ENCODE measurements around the gene BOD1.

The BOD1 gene

DNA sequence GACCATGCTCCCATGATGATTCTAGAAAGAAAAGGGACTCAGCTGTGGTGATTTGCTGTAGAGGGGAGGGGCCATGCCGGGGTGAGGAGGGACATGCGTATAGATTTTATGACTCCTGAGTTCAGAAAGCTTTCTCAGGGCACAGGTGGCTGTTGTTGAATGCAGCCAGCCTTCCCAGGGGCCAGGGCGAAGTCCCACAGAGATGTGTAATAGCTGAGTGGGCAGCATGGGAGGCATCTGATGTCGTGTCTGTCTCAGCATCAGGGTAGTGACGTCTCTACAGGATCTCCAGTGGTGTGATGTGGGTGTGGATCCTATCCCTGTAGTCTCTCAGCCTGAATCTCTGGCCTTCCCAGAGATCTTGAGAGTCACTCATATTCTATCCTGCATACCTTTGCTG, 7.8 kb upstream of the BOD1 start:
- Histone ChIP-seq H3K9ac (ENCODE audit: low read length) (no peak overlapping the region), H4K12ac (ENCODE audit: low read depth, low read length) (no peak overlapping the region), H2AK5ac (ENCODE audit: low read length) (no peak overlapping the region), H4K8ac (ENCODE audit: low read depth, low read length) (no peak overlapping the region), H3K79me2 (ENCODE audit: control insufficient read depth, insufficient read depth, low read length, poor library complexity) (no peaks in the 10 kb centered on the region), H3K27ac (ENCODE audit: low read depth, low read length) (no peak overlapping the region), H3K79me1 (ENCODE audit: low read length) (peaks cover 10% of the 10 kb centered on the region), H4K91ac (ENCODE audit: low read depth, low read length) (no peak overlapping the region), H2BK5ac (ENCODE audit: low read depth, low read length, poor library complexity) (no peak overlapping the region), H2BK120ac (ENCODE audit: insufficient read depth, low read length, poor library complexity) (no peak overlapping the region), H2AFZ (ENCODE audit: insufficient read depth, low read length, poor library complexity) (no peak overlapping the region), H3K4me3 (ENCODE audit: low read depth, low read length) (no peak overlapping the region), H3K23ac (ENCODE audit: low read length) (no peak overlapping the region), H3K4me2 (ENCODE audit: low read length) (no peak overlapping the region), H2BK12ac (ENCODE audit: low read length) (no peak overlapping the region), H3K9me3 (ENCODE audit: insufficient read depth, low read depth, low read length) (no peaks in the 10 kb centered on the region), H3K4ac (ENCODE audit: low read depth, low read length) (no peak overlapping the region), H3K27me3 (ENCODE audit: insufficient read depth, low read length) (no peaks in the 10 kb centered on the region), H3K14ac (ENCODE audit: low read length) (no peak overlapping the region), H3K36me3 (ENCODE audit: control insufficient read depth in 1 of 2, insufficient read depth in 2 of 2, low read length in 2 of 2) (no peaks in the 10 kb centered on the region), H3K18ac (ENCODE audit: low read length) (no peak overlapping the region), H3K4me1 (ENCODE audit: control insufficient read depth in 1 of 2, insufficient read depth in 2 of 2, low read length in 2 of 2) (peaks cover 22 to 23% of the 10 kb centered on the region in 2 experiments)
- WGBS (ENCODE audit: extremely low coverage, insufficient coverage, insufficient read length) = no CpG with 5 or more reads among the region's 5 CpGs
- DNase-seq = no peak

GRCh38 chr5:173623789-173624188, 7.3 kb upstream of the BOD1 start:
- Histone ChIP-seq H3K4me2 (ENCODE audit: low read length) (no peak overlapping the region), H3K23ac (ENCODE audit: low read length) (no peak overlapping the region), H3K36me3 (ENCODE audit: control insufficient read depth in 1 of 2, insufficient read depth in 2 of 2, low read length in 2 of 2) (no peaks in the 10 kb centered on the region), H3K9me3 (ENCODE audit: insufficient read depth, low read depth, low read length) (no peaks in the 10 kb centered on the region), H2BK120ac (ENCODE audit: insufficient read depth, low read length, poor library complexity) (no peak overlapping the region), H3K4ac (ENCODE audit: low read depth, low read length) (no peak overlapping the region), H3K4me3 (ENCODE audit: low read depth, low read length) (no peak overlapping the region), H2BK5ac (ENCODE audit: low read depth, low read length, poor library complexity) (no peak overlapping the region), H2BK12ac (ENCODE audit: low read length) (no peak overlapping the region), H4K8ac (ENCODE audit: low read depth, low read length) (no peak overlapping the region), H3K79me2 (ENCODE audit: control insufficient read depth, insufficient read depth, low read length, poor library complexity) (no peaks in the 10 kb centered on the region), H2AK5ac (ENCODE audit: low read length) (no peak overlapping the region), H4K12ac (ENCODE audit: low read depth, low read length) (no peak overlapping the region), H3K4me1 (ENCODE audit: control insufficient read depth in 1 of 2, insufficient read depth in 2 of 2, low read length in 2 of 2) (peaks cover 22 to 23% of the 10 kb centered on the region in 2 experiments), H3K18ac (ENCODE audit: low read length) (no peak overlapping the region), H3K27me3 (ENCODE audit: insufficient read depth, low read length) (no peaks in the 10 kb centered on the region), H3K79me1 (ENCODE audit: low read length) (peaks cover 10% of the 10 kb centered on the region), H2AFZ (ENCODE audit: insufficient read depth, low read length, poor library complexity) (no peak overlapping the region), H4K91ac (ENCODE audit: low read depth, low read length) (no peak overlapping the region), H3K14ac (ENCODE audit: low read length) (no peak overlapping the region), H3K9ac (ENCODE audit: low read length) (no peak overlapping the region), H3K27ac (ENCODE audit: low read depth, low read length) (no peak overlapping the region)
- no CpG with 5 or more reads among the region's 1 CpG for WGBS (ENCODE audit: extremely low coverage, insufficient coverage, insufficient read length)
- DNase-seq = no peak

DNA sequence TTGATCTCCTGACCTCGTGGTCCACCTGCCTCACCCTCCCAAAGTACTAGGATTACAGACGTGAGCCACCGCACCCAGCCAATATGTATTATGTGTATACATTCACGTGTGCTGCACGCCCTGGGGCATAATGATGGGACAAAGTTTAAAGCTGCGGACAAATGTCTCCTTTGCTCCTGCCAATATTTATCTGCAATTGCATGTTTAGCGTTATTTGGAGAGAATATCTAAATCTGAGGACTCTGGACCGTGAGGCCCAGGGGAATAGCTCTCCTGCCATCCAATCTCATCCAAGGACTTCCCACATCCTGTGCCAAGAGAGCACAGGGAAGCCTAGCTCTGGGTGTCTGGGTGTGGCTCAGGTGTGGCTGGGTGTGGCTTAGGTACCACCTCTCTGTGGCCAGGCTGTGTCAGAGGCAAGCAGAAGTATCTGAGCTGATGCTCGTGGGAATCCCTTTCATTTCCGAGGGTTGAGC, 6.9 kb upstream of the BOD1 start:
- H2AFZ ChIP-seq (ENCODE audit: insufficient read depth, low read length, poor library complexity) = no peak overlapping the region
- no peak overlapping the region for H4K91ac ChIP-seq (ENCODE audit: low read depth, low read length)
- peaks cover 19 to 20% of the 10 kb centered on the region in 2 experiments for H3K4me1 ChIP-seq (ENCODE audit: control insufficient read depth in 1 of 2, insufficient read depth in 2 of 2, low read length in 2 of 2)
- no peak overlapping the region for H4K8ac ChIP-seq (ENCODE audit: low read depth, low read length)
- H3K27ac ChIP-seq (ENCODE audit: low read depth, low read length) = no peak overlapping the region
- H2BK12ac ChIP-seq (ENCODE audit: low read length) = no peak overlapping the region
- H3K9me3 ChIP-seq (ENCODE audit: insufficient read depth, low read depth, low read length) = no peaks in the 10 kb centered on the region
- H3K36me3 ChIP-seq (ENCODE audit: control insufficient read depth in 1 of 2, insufficient read depth in 2 of 2, low read length in 2 of 2) = no peaks in the 10 kb centered on the region
- no peak overlapping the region for H3K18ac ChIP-seq (ENCODE audit: low read length)
- no peak overlapping the region for H2AK5ac ChIP-seq (ENCODE audit: low read length)
- no peak overlapping the region for H3K14ac ChIP-seq (ENCODE audit: low read length)
- no peak overlapping the region for H3K4me3 ChIP-seq (ENCODE audit: low read depth, low read length)
- no peak overlapping the region for H4K12ac ChIP-seq (ENCODE audit: low read depth, low read length)
- DNase-seq = no peak
- no peak overlapping the region for H2BK120ac ChIP-seq (ENCODE audit: insufficient read depth, low read length, poor library complexity)
- H2BK5ac ChIP-seq (ENCODE audit: low read depth, low read length, poor library complexity) = no peak overlapping the region
- H3K4ac ChIP-seq (ENCODE audit: low read depth, low read length) = no peak overlapping the region
- no peak overlapping the region for H3K9ac ChIP-seq (ENCODE audit: low read length)
- no peaks in the 10 kb centered on the region for H3K27me3 ChIP-seq (ENCODE audit: insufficient read depth, low read length)
- H3K79me1 ChIP-seq (ENCODE audit: low read length) = peaks cover 7% of the 10 kb centered on the region
- H3K79me2 ChIP-seq (ENCODE audit: control insufficient read depth, insufficient read depth, low read length, poor library complexity) = no peaks in the 10 kb centered on the region
- no peak overlapping the region for H3K23ac ChIP-seq (ENCODE audit: low read length)
- WGBS (ENCODE audit: extremely low coverage, insufficient coverage, insufficient read length) = no CpG with 5 or more reads among the region's 10 CpGs
- H3K4me2 ChIP-seq (ENCODE audit: low read length) = no peak overlapping the region

- Histone ChIP-seq H2BK120ac (ENCODE audit: insufficient read depth, low read length, poor library complexity) (no peak overlapping the region), H2AFZ (ENCODE audit: insufficient read depth, low read length, poor library complexity) (no peak overlapping the region), H3K14ac (ENCODE audit: low read length) (no peak overlapping the region), H3K4ac (ENCODE audit: low read depth, low read length) (no peak overlapping the region), H3K27me3 (ENCODE audit: insufficient read depth, low read length) (no peaks in the 10 kb centered on the region), H2AK5ac (ENCODE audit: low read length) (no peak overlapping the region), H4K91ac (ENCODE audit: low read depth, low read length) (no peak overlapping the region), H4K8ac (ENCODE audit: low read depth, low read length) (no peak overlapping the region), H3K79me2 (ENCODE audit: control insufficient read depth, insufficient read depth, low read length, poor library complexity) (no peaks in the 10 kb centered on the region), H2BK12ac (ENCODE audit: low read length) (no peak overlapping the region), H3K4me3 (ENCODE audit: low read depth, low read length) (no peak overlapping the region), H3K9me3 (ENCODE audit: insufficient read depth, low read depth, low read length) (no peaks in the 10 kb centered on the region), H3K18ac (ENCODE audit: low read length) (no peak overlapping the region), H3K23ac (ENCODE audit: low read length) (no peak overlapping the region), H4K12ac (ENCODE audit: low read depth, low read length) (no peak overlapping the region), H2BK5ac (ENCODE audit: low read depth, low read length, poor library complexity) (no peak overlapping the region), H3K4me2 (ENCODE audit: low read length) (no peak overlapping the region), H3K27ac (ENCODE audit: low read depth, low read length) (no peak overlapping the region), H3K4me1 (ENCODE audit: control insufficient read depth in 1 of 2, insufficient read depth in 2 of 2, low read length in 2 of 2) (peaks cover 12 to 14% of the 10 kb centered on the region in 2 experiments), H3K36me3 (ENCODE audit: control insufficient read depth in 1 of 2, insufficient read depth in 2 of 2, low read length in 2 of 2) (no peaks in the 10 kb centered on the region), H3K79me1 (ENCODE audit: low read length) (peaks cover 7% of the 10 kb centered on the region), H3K9ac (ENCODE audit: low read length) (no peak overlapping the region)
- peak in 1 of 2 donors; percentile 16 for DNase-seq
- no CpG with 5 or more reads among the region's 19 CpGs for WGBS (ENCODE audit: extremely low coverage, insufficient coverage, insufficient read length)
These were observed 6.0 kb upstream of the BOD1 start for GRCh38 chr5:173622183-173623047.

All from trophoblast cell (in vitro differentiated cells and primary cell).